Measurements from ENCODE around the gene SLC25A19.
A peak's percentile ranks its signal among the peaks of the same experiment; 100 is the strongest.
"Not testable (repeated sequence)": the region's sequence is repeated elsewhere in the genome, so short reads cannot be mapped to it uniquely, and the experiment has no call there.

SLC25A19 gene

GRCh38 chr17:75301502-75302206 lies 12.4 kb upstream of the SLC25A19 start:
- no peak for DNase-seq (ENCODE audit: low spot score)

- no peak for DNase-seq (ENCODE audit: low spot score)
Measured at GRCh38 chr17:75301049-75301448, 11.8 kb upstream of the SLC25A19 start.

GRCh38 chr17:75300280-75300679 lies 11.0 kb upstream of the SLC25A19 start:
- no peak for DNase-seq (ENCODE audit: low spot score)

GRCh38 chr17:75295201-75296158 lies 6.2 kb upstream of the SLC25A19 start:
- DNase-seq (ENCODE audit: low spot score): no peak

GRCh38 chr17:75292810-75293448 lies 3.7 kb upstream of the SLC25A19 start:
- not testable (repeated sequence) for DNase-seq (ENCODE audit: low spot score)

GRCh38 chr17:75289832-75290337 lies 652 bp upstream of the SLC25A19 start:
- peak; percentile 66 for DNase-seq (ENCODE audit: low spot score)

- no peak for DNase-seq (ENCODE audit: low spot score)
Measured at GRCh38 chr17:75288770-75289114, 491 bp downstream of the SLC25A19 start.

GRCh38 chr17:75288359-75288758 lies 874 bp downstream of the SLC25A19 start:
- DNase-seq (ENCODE audit: low spot score): no peak

GRCh38 chr17:75287221-75287620 lies 2.0 kb downstream of the SLC25A19 start:
- no peak for DNase-seq (ENCODE audit: low spot score)

GRCh38 chr17:75285123-75285522 lies 4.1 kb downstream of the SLC25A19 start:
- DNase-seq (ENCODE audit: low spot score): no peak

- DNase-seq (ENCODE audit: low spot score): not testable (repeated sequence)
Measured at GRCh38 chr17:75280189-75280588, 9.0 kb downstream of the SLC25A19 start.

- DNase-seq (ENCODE audit: low spot score): no peak
Measured at GRCh38 chr17:75277664-75278071, 11.6 kb downstream of the SLC25A19 start.

- no peak for DNase-seq (ENCODE audit: low spot score)
Measured at GRCh38 chr17:75273977-75274708, 15.1 kb downstream of the SLC25A19 start.

- DNase-seq (ENCODE audit: low spot score): no peak
Measured at GRCh38 chr17:75272848-75273184, 16.4 kb downstream of the SLC25A19 start.

GRCh38 chr17:75271955-75272847 lies 17.0 kb downstream of the SLC25A19 start:
- no peak for DNase-seq (ENCODE audit: low spot score)

- peak; percentile 81 for DNase-seq (ENCODE audit: low spot score)
Measured at GRCh38 chr17:75271233-75271954, 17.8 kb downstream of the SLC25A19 start.

- no peak for DNase-seq (ENCODE audit: low spot score)
Measured at GRCh38 chr17:75270966-75271232, 18.3 kb downstream of the SLC25A19 start, which contains the start of gene MIF4GD. TSS of gene MIF4GD (minus strand) at chr17:75271231. CDS start at chr17:75270195, 1,036 bp downstream.

- peak; percentile 41 for DNase-seq (ENCODE audit: low spot score)
Measured at GRCh38 chr17:75270218-75270965, 18.8 kb downstream of the SLC25A19 start.

- DNase-seq (ENCODE audit: low spot score): no peak
Measured at GRCh38 chr17:75269844-75270217, 19.4 kb downstream of the SLC25A19 start.
